H1 (cell line): ENCODE results near the gene UBE4B. TPM values are rescaled to one million over a fixed set of nuclear protein-coding genes. Genes with fewer than 3 reads are reported as not detected.

Experiments
- CTCF ChIA-PET: fragments of 300-600 bp; sonication (Branson Sonifier 250); formaldehyde crosslinking; loops from one replicate; lab custom pipeline; 2021; ENCODE audit not compliant: partially characterized antibody; lab: Charles Lee
- POLR2A ChIA-PET: fragments of 300-600 bp; sonication (Branson Sonifier 250); formaldehyde crosslinking; loops from one replicate; lab custom pipeline; 2021; ENCODE audit warnings: inconsistent platforms; ENCODE audit not compliant: partially characterized antibody; lab: Charles Lee
- DNase-seq, 2 experiments: peaks; one replicate each; pipeline versions ENCODE4 v3.0.0 to v3.0.0-alpha.2; 2010 to 2022; ENCODE audit warnings: low spot score in 2 of 2, low read depth in 1 of 2, mixed read lengths in 1 of 2
- FAIRE-seq: peaks from 2 replicates; lab custom pipeline; 2011; peaks lifted over from hg19 to GRCh38; lab: Jason Lieb, UNC
- H2AFZ ChIP-seq: 2 replicates; pipeline ENCODE4 v1.8.1; 2012; ENCODE audit warnings: low read length, inconsistent platforms
- H2AK5ac ChIP-seq: 2 replicates; pipeline ENCODE4 v1.6.1; 2013; ENCODE audit warnings: low read depth, low read length
- H2BK120ac ChIP-seq: replicated peaks from 2 replicates; pipeline ENCODE3; 2013; ENCODE audit warnings: low read depth, low read length, inconsistent platforms
- H2BK12ac ChIP-seq: 2 replicates; pipeline ENCODE4 v1.6.1; 2013; ENCODE audit warnings: low read depth, low read length
- H2BK15ac ChIP-seq: 2 replicates; pipeline ENCODE4 v1.6.1; 2013; ENCODE audit warnings: low read length
- H2BK20ac ChIP-seq: 2 replicates; pipeline ENCODE4 v1.6.1; 2013; ENCODE audit warnings: low read length
- H2BK5ac ChIP-seq: 2 replicates; pipeline ENCODE4 v1.6.1; 2013; ENCODE audit warnings: low read depth, low read length
- H3K14ac ChIP-seq: 2 replicates; pipeline ENCODE4 v1.6.1; 2013; ENCODE audit warnings: inconsistent platforms; ENCODE audit not compliant: insufficient read length
- H3K18ac ChIP-seq: 2 replicates; pipeline ENCODE4 v1.6.1; 2013; ENCODE audit warnings: low read length; ENCODE audit errors: extremely low read depth
- H3K23ac ChIP-seq: 2 replicates; pipeline ENCODE4 v1.6.1; 2013; ENCODE audit warnings: inconsistent platforms; ENCODE audit not compliant: insufficient read length
- H3K23me2 ChIP-seq: 2 replicates; pipeline ENCODE4 v1.6.1; 2013; ENCODE audit warnings: low read depth, low read length
- H3K27ac ChIP-seq: 2 replicates; pipeline ENCODE4 v1.6.1; 2011; ENCODE audit warnings: low read depth, low read length, inconsistent platforms
- H3K27me3 ChIP-seq, 4 experiments: replicated peaks in 1 of 4; 1 replicate in 1 of 4; 2 replicates in 3 of 4; pipeline versions ENCODE4 v1.6.1 to v1.8.1; 2011 to 2013; ENCODE audit warnings: low read length in 3 of 4, mild to moderate bottlenecking in 3 of 4, inconsistent platforms in 2 of 4, mixed read lengths in 2 of 4, moderate library complexity in 1 of 4; ENCODE audit not compliant: control insufficient read depth in 3 of 4, insufficient read depth in 3 of 4; ENCODE audit errors: extremely low read depth in 1 of 4
- H3K36me3 ChIP-seq, 4 experiments: 2 replicates each; pipeline versions ENCODE4 v1.6.1 to v1.8.1; 2011 to 2013; ENCODE audit warnings: mild to moderate bottlenecking in 4 of 4, low read length in 3 of 4, moderate library complexity in 2 of 4, control low read depth in 1 of 4, inconsistent platforms in 1 of 4; ENCODE audit not compliant: insufficient read depth in 4 of 4, control insufficient read depth in 2 of 4
- H3K4ac ChIP-seq: replicated peaks from 2 replicates; pipeline ENCODE3; 2013; ENCODE audit warnings: low read length, low read depth, mixed read lengths, inconsistent platforms; ENCODE audit not compliant: insufficient read length
- H3K4me1 ChIP-seq, 4 experiments: replicated peaks in 1 of 4; 1 replicate in 1 of 4; 2 replicates in 3 of 4; pipeline versions ENCODE4 v1.6.1 to v1.8.1; 2011 to 2013; ENCODE audit warnings: low read length in 3 of 4, inconsistent platforms in 2 of 4, mixed read lengths in 1 of 4; ENCODE audit not compliant: insufficient read depth in 4 of 4, control insufficient read depth in 3 of 4
- H3K4me2 ChIP-seq, 2 experiments: 2 replicates each; pipeline versions ENCODE4 v1.6.1 to v1.8.1; 2011 to 2013; ENCODE audit warnings: low read depth in 2 of 2, low read length in 2 of 2, control low read depth in 1 of 2, inconsistent platforms in 1 of 2, mild to moderate bottlenecking in 1 of 2; ENCODE audit not compliant: insufficient read depth in 1 of 2
- H3K4me3 ChIP-seq, 4 experiments: fragments of 200-600, 300-600 bp in 1 of 4; sonication (generic), shearing (Covaris generic), sonication (Bioruptor Twin) in 1 of 4; 2 replicates each; pipeline versions ENCODE4 v1.5.1 to v1.8.1; 2011 to 2016; ENCODE audit warnings: low read length in 4 of 4, low read depth in 3 of 4, control low read depth in 2 of 4, inconsistent platforms in 2 of 4, mild to moderate bottlenecking in 2 of 4, mixed read lengths in 1 of 4, moderate library complexity in 1 of 4; ENCODE audit not compliant: insufficient read depth in 2 of 4; ENCODE audit errors: extremely low read depth in 1 of 4
- H3K56ac ChIP-seq: replicated peaks from 2 replicates; pipeline ENCODE3; 2013; ENCODE audit warnings: low read depth, mild to moderate bottlenecking, mixed read lengths, low read length, inconsistent platforms; ENCODE audit not compliant: insufficient read length
- H3K79me1 ChIP-seq: 2 replicates; pipeline ENCODE4 v1.6.1; 2013; ENCODE audit warnings: low read depth, low read length, control low read depth
- H3K79me2 ChIP-seq, 2 experiments: 2 replicates each; pipeline versions ENCODE4 v1.6.1 to v1.8.1; 2012 to 2013; ENCODE audit warnings: low read length in 2 of 2, mild to moderate bottlenecking in 2 of 2, inconsistent platforms in 1 of 2; ENCODE audit not compliant: insufficient read depth in 2 of 2, control insufficient read depth in 1 of 2
- H3K9ac ChIP-seq, 4 experiments: replicated peaks in 1 of 4; 1 replicate in 1 of 4; 2 replicates in 3 of 4; pipeline versions ENCODE4 v1.6.1 to v1.8.1; 2011 to 2013; ENCODE audit warnings: low read depth in 3 of 4, low read length in 3 of 4, control low read depth in 2 of 4, mild to moderate bottlenecking in 2 of 4, moderate library complexity in 2 of 4, inconsistent platforms in 1 of 4; ENCODE audit errors: extremely low read depth in 1 of 4
- H3K9me3 ChIP-seq, 2 experiments: 2 replicates each; pipeline versions ENCODE4 v1.6.1 to v1.8.1; 2012 to 2013; ENCODE audit warnings: mild to moderate bottlenecking in 2 of 2, moderate library complexity in 2 of 2, control low read depth in 1 of 2, inconsistent platforms in 1 of 2, low read depth in 1 of 2, low read length in 1 of 2, mixed read lengths in 1 of 2; ENCODE audit not compliant: insufficient read depth in 2 of 2
- H4K20me1 ChIP-seq, 2 experiments: replicated peaks in 1 of 2; 2 replicates each; pipeline versions ENCODE3 to v1.8.1; 2011 to 2013; ENCODE audit warnings: inconsistent platforms in 2 of 2, low read length in 2 of 2, mild to moderate bottlenecking in 1 of 2; ENCODE audit not compliant: insufficient read depth in 2 of 2, control insufficient read depth in 1 of 2
- H4K5ac ChIP-seq: 2 replicates; pipeline ENCODE4 v1.6.1; 2013; ENCODE audit warnings: low read length, low read depth, mixed read lengths, inconsistent platforms; ENCODE audit not compliant: insufficient read length
- H4K8ac ChIP-seq: 2 replicates; pipeline ENCODE4 v1.8.0; 2013; ENCODE audit warnings: mild to moderate bottlenecking, moderate library complexity, low read length, inconsistent platforms; ENCODE audit not compliant: insufficient read depth; ENCODE audit errors: extremely low read depth
- H4K91ac ChIP-seq: replicated peaks from 2 replicates; pipeline ENCODE3; 2013; ENCODE audit warnings: low read length, mixed read lengths, inconsistent platforms; ENCODE audit not compliant: insufficient read length
- GABPA ChIP-seq: IDR thresholded peaks from 2 replicates; pipeline ENCODE4 v1.6.1; 2011; ENCODE audit warnings: mild to moderate bottlenecking, low read length, moderate library complexity, borderline replicate concordance; ENCODE audit not compliant: insufficient read depth
- HDAC2 ChIP-seq, 2 experiments: fragments of 300-600 bp in 1 of 2; sonication (generic) in 1 of 2; IDR thresholded peaks; 2 replicates each; pipeline ENCODE4 v1.6.1; 2011 to 2012; ENCODE audit warnings: low read depth in 2 of 2, low read length in 2 of 2, mild to moderate bottlenecking in 2 of 2, moderate library complexity in 2 of 2, borderline replicate concordance in 1 of 2, inconsistent platforms in 1 of 2
- NANOG ChIP-seq: IDR thresholded peaks from 2 replicates; pipeline ENCODE4 v1.6.1; 2011; ENCODE audit warnings: low read length, low read depth, mild to moderate bottlenecking, inconsistent platforms; ENCODE audit not compliant: insufficient read depth, poor library complexity, severe bottlenecking
- SP1 ChIP-seq: IDR thresholded peaks from 2 replicates; pipeline ENCODE4 v1.6.1; 2011; ENCODE audit warnings: low read depth, low read length
- WGBS, 2 experiments: shearing (Covaris generic) in 1 of 2; methylation state at CpG; one replicate each; pipeline versions ENCODE4 v1.1.6 to v1.1.7; 2013 to 2015; ENCODE audit warnings: low lambda C conversion rate in 2 of 2, mixed read lengths in 2 of 2, inconsistent platforms in 1 of 2, low coverage in 1 of 2, missing lambda C conversion rate in 1 of 2; ENCODE audit not compliant: insufficient replicate concordance in 2 of 2, insufficient coverage in 1 of 2, insufficient read length in 1 of 2; ENCODE audit errors: extremely low coverage in 1 of 2, missing lambda C conversion rate in 1 of 2; 5-methylcytosine and 5-hydroxymethylcytosine counted together
- polyA plus RNA-seq, 7 experiments: library from polyadenylated mRNA; depleted of rRNA in 3 of 7; stranded (reverse) in 5 of 7; unstranded in 2 of 7; fragments of >200 nt in 5 of 7; fragments of 200-250 nt in 2 of 7; gene quantifications; 1 replicate in 5 of 7; 2 replicates in 1 of 7; 4 replicates in 1 of 7; pipeline versions ENCODE4 v1.2.1 to v1.2.3, GENCODE V29; 2011 to 2013; ENCODE audit warnings: missing spikeins in 2 of 7, mixed read lengths in 2 of 7
- total RNA-seq: library from RNA; stranded (reverse); fragmentation: NEBNext Ultra II Directional; extraction: Animal tissue kit (Norgen Biotek cat#: 25700); gene quantifications from 2 replicates; pipeline ENCODE4 v1.2.1, GENCODE V29; 2021

UBE4B gene
- total and polyA plus RNA-seq, 2 of the 8 experiments (the other 6 are each of a cell fraction or from before 2014, with no cell fraction given): 24.5 to 90.1 TPM

- Histone ChIP-seq H3K27ac (0 out of 2 replicates have a peak overlapping the region, but pooled peaks have one; percentile 29), H4K8ac (no peak overlapping the region), H4K20me1 (no peaks in the 10 kb centered on the region), H3K9me3 (0 out of 4 replicates have a peak, but pooled peaks cover 0 to 2% of the 10 kb centered on the region in 2 experiments), H2BK15ac (no peak overlapping the region), H3K14ac (no peak overlapping the region), H3K23me2 (no peaks in the 10 kb centered on the region), H3K4me2 (peak overlapping the region; percentile 20 to 39; a peak in 3 of 4 replicates), H3K23ac (no peak overlapping the region), H2AFZ (no peak overlapping the region), H2BK5ac (peak overlapping the region; percentile 6; the same call in 1 of the 2 replicates), H3K9ac (peak overlapping the region in 1 of 4 experiments; percentile 36; a peak in 2 of 7 replicates), H3K36me3 (peaks cover 3 to 23% (median 5%) of the 10 kb centered on the region in 4 experiments; a peak in 6 of 8 replicates), H2BK120ac (no peak overlapping the region), H4K5ac (no peak overlapping the region), H4K91ac (no peak overlapping the region), H3K4me3 (peak overlapping the region in 1 of 4 experiments; percentile 21; a peak in 1 of 8 replicates), H2BK12ac (no peak overlapping the region), H3K27me3 (no peaks in the 10 kb centered on the region), H3K18ac (no peak overlapping the region), H2AK5ac (no peak overlapping the region), H3K56ac (no peak overlapping the region), H3K79me1 (no peaks in the 10 kb centered on the region), H3K4ac (no peak overlapping the region), H2BK20ac (no peak overlapping the region), H3K4me1 (peaks cover 1 to 16% (median 8%) of the 10 kb centered on the region in 4 experiments; a peak in 4 of 7 replicates), H3K79me2 (no peaks in the 10 kb centered on the region)
- FAIRE-seq: no peak
- ChIA-PET POLR2A (interaction anchor here (0.8 to 1.2 kb wide), 2 partner anchors 31 to 220 kb away, joined by 3 to 5 read pairs; partner anchors contain the start of genes KIF1B and PGD), CTCF (interaction anchor here (0.7 to 1.8 kb wide), 2 partner anchors 25 to 31 kb away, joined by 3 to 5 read pairs; partner anchors contain the start of gene KIF1B)
- TF ChIP-seq NANOG (no peak), HDAC2 (IDR thresholded peaks at IDR 0.05; ENCODE audit: borderline replicate concordance in 1 of 2, low read depth in 2 of 2, low read length in 2 of 2) (0 out of 4 replicates have a peak, but pooled peaks of 1 of the 2 experiments have one; percentile 56), SP1 (peak; percentile 29; the same call in 1 of the 2 replicates), GABPA (no peak)
- peak in 1 of 2 experiments; percentile 5 for DNase-seq
- 76% methylated on average over 22 of the region's 22 CpGs; no CpG with 5 or more reads in 1 of the 2 experiments for WGBS, 2 experiments
Measured at GRCh38 chr1:10178597-10179405, 146.0 kb downstream of the UBE4B start.
